ENCODE measurements around the gene EFNA4. TPM values are rescaled to one million over a fixed set of nuclear protein-coding genes. Genes with fewer than 3 reads are reported as not detected.
A peak's percentile ranks its signal among the peaks of the same experiment; 100 is the strongest.

EFNA4 gene
- total and polyA plus RNA-seq, 2 of the 4 experiments (the other 2 are of a cell fraction): 3.8 to 11.8 TPM

DNA sequence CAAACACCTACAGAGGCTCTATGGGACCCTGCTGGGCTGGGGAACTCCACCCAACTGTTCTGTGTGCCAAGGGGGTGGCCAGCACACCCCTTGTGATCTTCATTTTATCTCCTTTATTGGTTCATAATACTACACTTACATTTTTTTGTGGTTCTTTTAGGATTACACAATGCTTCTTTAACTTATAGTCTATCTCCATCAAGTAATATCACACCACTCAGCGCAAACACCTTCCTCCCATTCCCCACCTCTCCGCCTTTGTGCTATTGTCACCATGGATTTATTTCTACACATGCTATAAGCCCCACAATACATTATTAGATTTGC, 31.0 kb downstream of the EFNA4 start:
- no peak overlapping the region for H2BK5ac ChIP-seq (ENCODE audit: low read depth, low read length, poor library complexity, severe bottlenecking)
- no peak overlapping the region for H2AK5ac ChIP-seq (ENCODE audit: low read depth, low read length)
- H3K4ac ChIP-seq (ENCODE audit: low read depth, low read length): no peak overlapping the region
- H4K91ac ChIP-seq (ENCODE audit: insufficient read depth, low read depth, low read length): no peak overlapping the region
- peaks cover 3% of the 10 kb centered on the region; the same call in 1 of the 2 replicates for H3K9me1 ChIP-seq (ENCODE audit: insufficient read depth, low read length)
- no peak overlapping the region for H3K4me3 ChIP-seq (ENCODE audit: insufficient read depth, low read depth, low read length)
- H3K23ac ChIP-seq (ENCODE audit: low read depth, low read length): no peak overlapping the region
- BruUV-seq (replicated peaks): no TSS peak
- ChIA-PET CTCF (no interaction called here), POLR2A (ENCODE audit: unreplicated experiment) (no interaction called here)
- 63% methylated on average over 2 of the region's 2 CpGs; no CpG with 5 or more reads in 1 of the 2 experiments for WGBS, 2 experiments (ENCODE audit: extremely low coverage in 2 of 2, insufficient read length in 1 of 2)
- no peak overlapping the region for H3K27ac ChIP-seq (ENCODE audit: insufficient read depth, low read length)
- H2BK20ac ChIP-seq (ENCODE audit: low read depth, low read length): no peak overlapping the region
- no peak for DNase-seq
- H3K9me3 ChIP-seq (ENCODE audit: control insufficient read depth, insufficient read depth, low read length): peaks cover 2% of the 10 kb centered on the region
- no peaks in the 10 kb centered on the region for H4K20me1 ChIP-seq (ENCODE audit: insufficient read depth, low read length)
- intact Hi-C loops (cut with micrococcal nuclease): loop anchor here (5.0 kb wide), 1 partner anchor 33 kb away; the partner anchor contains the start of gene EFNA1
- H3K4me2 ChIP-seq (ENCODE audit: low read depth, low read length): no peak overlapping the region
- H3K14ac ChIP-seq (replicated peaks; ENCODE audit: low read depth, low read length): no peak overlapping the region
- no peaks in the 10 kb centered on the region for H3K36me3 ChIP-seq (ENCODE audit: control insufficient read depth, insufficient read depth, low read length)
- no peak for TF ChIP-seq SMC3 (IDR thresholded peaks at IDR 0.05; ENCODE audit: low read depth, low read length)
- TF ChIP-seq CEBPB (IDR thresholded peaks at IDR 0.05; ENCODE audit: low read depth, low read length): peak; percentile 25; the same call in 1 of the 2 replicates
- no peak overlapping the region for H2BK15ac ChIP-seq (ENCODE audit: low read depth, low read length)
- no peak overlapping the region for H2AK9ac ChIP-seq (replicated peaks; ENCODE audit: low read depth, low read length, poor library complexity)
- ATAC-seq (ENCODE audit: low read depth): no peak
- H3K18ac ChIP-seq (ENCODE audit: low read depth, low read length): no peak overlapping the region
- no peak overlapping the region for H3K56ac ChIP-seq (ENCODE audit: extremely low read depth, insufficient read depth, low read length)
- H2BK120ac ChIP-seq (ENCODE audit: low read depth, low read length): no peak overlapping the region
- H3K27me3 ChIP-seq (ENCODE audit: control insufficient read depth, insufficient read depth, low read length): peaks cover 20% of the 10 kb centered on the region
- H3K79me1 ChIP-seq (ENCODE audit: low read depth in 1 of 2, low read length in 2 of 2): no peaks in the 10 kb centered on the region
- in situ Hi-C loops (cut with MboI; ENCODE audit: low sequenced_read_pairs): loop anchor here (5.0 kb wide), 1 partner anchor 73 kb away; no protein-coding TSS in a partner anchor
- H3K9ac ChIP-seq (ENCODE audit: low read depth, low read length): no peak overlapping the region
- H2AFZ ChIP-seq (replicated peaks; ENCODE audit: low read length, poor library complexity): no peak overlapping the region
- H3K4me1 ChIP-seq (ENCODE audit: control insufficient read depth, insufficient read depth, low read length): peaks cover 4% of the 10 kb centered on the region; the same call in 1 of the 2 replicates
- dilution Hi-C loops (cut with HindIII; ENCODE audit: low sequenced_read_pairs, unreplicated experiment): no loop called here
- H4K5ac ChIP-seq (ENCODE audit: low read depth, low read length): no peak overlapping the region
- no peak overlapping the region for H4K8ac ChIP-seq (ENCODE audit: low read depth in 2 of 2, low read length in 2 of 2)
